ENCODE measurements around the gene HCST.

HCST gene

DNA sequence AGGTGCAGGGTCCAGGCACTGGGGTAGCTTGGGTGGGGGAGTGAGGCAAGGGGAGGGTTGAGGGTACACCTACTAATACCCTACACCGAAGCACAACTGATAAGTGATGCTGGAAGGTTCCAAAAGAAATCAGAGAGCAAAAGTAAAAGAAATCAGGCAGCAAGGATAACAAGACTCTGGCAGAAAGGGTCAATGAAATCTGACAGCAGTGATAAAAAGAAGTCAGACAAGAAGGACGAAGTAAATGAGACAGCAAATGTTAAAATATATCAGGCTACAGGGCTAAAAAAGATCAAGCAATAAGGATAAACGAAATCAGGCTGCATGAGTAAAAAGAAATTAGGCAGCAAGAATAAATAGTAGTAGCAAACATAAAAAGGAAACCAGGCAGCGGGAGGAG is 38.5 kb downstream of the HCST start:
- TF ChIP-seq, protein P1, sequence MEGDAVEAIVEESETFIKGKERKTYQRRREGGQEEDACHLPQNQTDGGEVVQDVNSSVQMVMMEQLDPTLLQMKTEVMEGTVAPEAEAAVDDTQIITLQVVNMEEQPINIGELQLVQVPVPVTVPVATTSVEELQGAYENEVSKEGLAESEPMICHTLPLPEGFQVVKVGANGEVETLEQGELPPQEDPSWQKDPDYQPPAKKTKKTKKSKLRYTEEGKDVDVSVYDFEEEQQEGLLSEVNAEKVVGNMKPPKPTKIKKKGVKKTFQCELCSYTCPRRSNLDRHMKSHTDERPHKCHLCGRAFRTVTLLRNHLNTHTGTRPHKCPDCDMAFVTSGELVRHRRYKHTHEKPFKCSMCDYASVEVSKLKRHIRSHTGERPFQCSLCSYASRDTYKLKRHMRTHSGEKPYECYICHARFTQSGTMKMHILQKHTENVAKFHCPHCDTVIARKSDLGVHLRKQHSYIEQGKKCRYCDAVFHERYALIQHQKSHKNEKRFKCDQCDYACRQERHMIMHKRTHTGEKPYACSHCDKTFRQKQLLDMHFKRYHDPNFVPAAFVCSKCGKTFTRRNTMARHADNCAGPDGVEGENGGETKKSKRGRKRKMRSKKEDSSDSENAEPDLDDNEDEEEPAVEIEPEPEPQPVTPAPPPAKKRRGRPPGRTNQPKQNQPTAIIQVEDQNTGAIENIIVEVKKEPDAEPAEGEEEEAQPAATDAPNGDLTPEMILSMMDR (IDR thresholded peaks at IDR 0.05; ENCODE audit: low read depth, low read length, missing control alignments) = no peak
- H3K4me3 ChIP-seq (ENCODE audit: low read depth, low read length) = no peak overlapping the region
- in situ Hi-C loops (cut with HindIII; ENCODE audit: low sequenced_read_pairs) = no loop called here
- no peak for DNase-seq (ENCODE audit: low read depth)

DNA sequence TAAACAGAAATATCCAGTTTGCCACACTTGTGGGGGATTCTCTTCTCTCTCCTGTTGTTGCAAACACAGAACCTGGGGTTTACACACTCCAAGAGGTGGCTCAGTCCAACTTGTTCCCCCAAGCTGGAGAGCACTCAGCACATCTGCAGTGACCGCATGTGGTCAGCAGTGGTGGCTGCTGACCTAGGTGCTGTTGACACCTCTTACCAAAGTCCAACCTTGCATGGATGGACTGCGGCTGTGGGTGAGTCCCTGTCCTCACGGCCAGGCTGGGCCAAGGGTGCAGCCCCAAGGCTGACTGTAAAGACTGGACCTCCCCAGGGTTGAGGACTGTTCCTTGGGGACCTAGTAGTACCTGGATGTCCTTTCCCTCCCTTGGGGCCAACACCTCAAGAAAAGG is 39.9 kb downstream of the HCST start:
- no peak for DNase-seq (ENCODE audit: low read depth)
- no peak overlapping the region for H3K4me3 ChIP-seq (ENCODE audit: low read depth, low read length)
- TF ChIP-seq, protein P1 (IDR thresholded peaks at IDR 0.05; ENCODE audit: low read depth, low read length, missing control alignments) = no peak
- in situ Hi-C loops (cut with HindIII; ENCODE audit: low sequenced_read_pairs) = no loop called here

DNA sequence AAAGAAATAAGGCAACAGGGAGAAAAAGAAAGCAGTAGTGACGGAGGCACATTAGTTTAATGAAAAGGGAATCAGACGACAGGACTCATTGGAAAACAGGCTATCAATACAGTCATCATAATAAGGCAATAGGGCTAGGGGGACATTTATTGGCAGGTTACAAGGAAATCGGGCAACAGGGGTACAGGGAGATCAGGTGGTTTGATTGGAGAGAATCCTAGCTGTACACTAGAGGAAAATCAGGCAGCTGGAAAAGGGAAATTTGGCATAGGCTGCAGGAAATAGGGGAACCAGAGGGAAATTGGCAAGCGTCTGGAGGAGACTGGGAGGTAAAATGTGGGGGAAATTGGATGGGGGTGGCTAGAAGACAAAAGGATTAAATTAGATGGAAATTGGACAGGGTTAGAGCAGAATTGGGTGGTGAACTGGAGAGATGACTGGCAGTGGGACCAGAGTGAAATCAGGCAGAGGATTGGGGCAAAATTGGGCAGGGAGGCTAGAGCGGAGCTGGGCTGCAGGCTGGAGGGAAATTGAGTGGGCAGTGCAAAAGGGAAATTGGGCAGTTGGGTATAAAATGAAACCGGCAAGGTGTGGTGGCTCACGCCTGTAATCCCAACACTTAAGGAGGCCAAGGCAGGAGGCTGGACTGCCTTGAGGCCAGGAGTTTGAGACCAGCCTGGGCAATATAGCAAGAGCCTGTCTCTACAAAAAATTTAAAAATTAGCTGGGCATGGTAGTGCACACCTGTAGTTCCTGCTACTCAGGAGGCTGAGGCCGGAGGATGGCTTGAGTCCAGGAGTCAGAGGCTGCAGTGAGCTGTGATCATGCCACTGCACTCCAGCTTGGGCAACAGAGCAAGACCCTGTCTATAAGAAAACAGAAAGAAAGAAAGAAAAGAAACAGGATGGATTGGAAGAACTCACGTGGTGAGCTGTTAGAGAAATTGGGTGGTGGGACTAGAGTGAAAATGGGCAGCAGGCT is 41.3 kb downstream of the HCST start:
- no peak for DNase-seq (ENCODE audit: low read depth)
- in situ Hi-C loops (cut with HindIII; ENCODE audit: low sequenced_read_pairs) = no loop called here
- TF ChIP-seq, protein P1 (IDR thresholded peaks at IDR 0.05; ENCODE audit: low read depth, low read length, missing control alignments) = no peak
- H3K4me3 ChIP-seq (ENCODE audit: low read depth, low read length) = no peak overlapping the region

DNA sequence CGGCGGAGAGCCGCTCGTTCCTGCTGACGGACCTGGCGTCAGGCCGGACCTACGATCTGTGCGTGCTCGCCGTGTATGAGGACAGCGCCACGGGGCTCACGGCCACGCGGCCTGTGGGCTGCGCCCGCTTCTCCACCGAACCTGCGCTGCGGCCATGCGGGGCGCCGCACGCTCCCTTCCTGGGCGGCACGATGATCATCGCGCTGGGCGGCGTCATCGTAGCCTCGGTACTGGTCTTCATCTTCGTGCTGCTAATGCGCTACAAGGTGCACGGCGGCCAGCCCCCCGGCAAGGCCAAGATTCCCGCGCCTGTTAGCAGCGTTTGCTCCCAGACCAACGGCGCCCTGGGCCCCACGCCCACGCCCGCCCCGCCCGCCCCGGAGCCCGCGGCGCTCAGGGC is 42.2 kb downstream of the HCST start:
- TF ChIP-seq, protein P1 (IDR thresholded peaks at IDR 0.05; ENCODE audit: low read depth, low read length, missing control alignments) = no peak
- in situ Hi-C loops (cut with HindIII; ENCODE audit: low sequenced_read_pairs) = no loop called here
- no peak overlapping the region for H3K4me3 ChIP-seq (ENCODE audit: low read depth, low read length)
- no peak for DNase-seq (ENCODE audit: low read depth)

DNA sequence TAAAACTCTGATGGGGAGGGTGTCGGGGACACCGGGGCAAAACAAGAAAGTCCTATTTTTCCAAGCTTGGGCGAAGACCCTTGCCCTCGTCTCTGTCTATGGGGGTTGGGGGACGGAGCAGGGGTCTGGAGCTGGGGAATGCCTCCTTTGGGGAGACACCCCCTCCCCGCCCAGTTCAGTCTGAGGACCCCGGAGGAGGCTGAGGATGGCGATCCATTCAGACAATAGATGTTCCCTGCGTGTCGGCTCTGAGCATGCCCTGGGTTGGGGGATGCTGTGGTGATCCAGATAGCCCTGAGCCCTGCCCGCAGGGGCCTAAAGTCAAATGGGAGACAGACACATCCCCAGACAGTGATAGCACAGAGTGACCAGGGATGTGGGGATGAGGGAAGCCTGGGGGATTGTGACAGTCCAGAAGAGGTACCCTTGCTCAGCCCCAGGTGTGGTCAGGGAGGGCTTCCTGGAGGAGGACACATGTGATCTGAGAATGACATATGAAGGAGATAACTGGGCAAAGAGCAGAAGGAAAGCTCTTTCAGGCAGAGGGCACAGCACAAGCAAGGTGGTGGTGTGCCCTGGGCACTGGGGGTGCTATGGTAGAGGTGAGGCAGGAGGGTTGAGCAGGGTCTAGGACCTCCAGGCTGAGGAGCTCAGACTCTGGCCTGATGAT is 42.9 kb downstream of the HCST start:
- DNase-seq (ENCODE audit: low read depth) = no peak
- TF ChIP-seq, protein P1 (IDR thresholded peaks at IDR 0.05; ENCODE audit: low read depth, low read length, missing control alignments) = no peak
- no peak overlapping the region for H3K4me3 ChIP-seq (ENCODE audit: low read depth, low read length)
- in situ Hi-C loops (cut with HindIII; ENCODE audit: low sequenced_read_pairs) = no loop called here

DNA sequence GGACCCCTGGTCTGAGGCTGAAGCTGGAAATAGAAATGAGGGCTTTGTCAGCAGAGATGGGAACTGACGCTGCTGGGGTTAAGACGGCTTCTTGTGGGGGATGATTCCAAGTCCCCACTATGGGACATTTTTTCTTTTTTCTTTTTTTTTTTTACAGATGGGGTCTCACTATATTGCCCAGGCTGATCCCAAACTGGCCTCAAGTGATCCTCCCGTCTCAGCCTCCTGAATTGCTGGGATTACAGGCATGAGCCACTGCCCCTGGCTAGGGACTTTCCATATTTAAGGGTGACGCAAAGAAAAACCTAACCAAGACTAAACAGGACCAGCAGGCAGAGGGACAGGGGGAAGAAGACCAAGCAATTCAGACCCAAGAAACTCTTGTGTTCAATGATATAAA is 43.9 kb downstream of the HCST start:
- TF ChIP-seq, protein P1 (IDR thresholded peaks at IDR 0.05; ENCODE audit: low read depth, low read length, missing control alignments) = no peak
- in situ Hi-C loops (cut with HindIII; ENCODE audit: low sequenced_read_pairs) = no loop called here
- no peak for DNase-seq (ENCODE audit: low read depth)
- H3K4me3 ChIP-seq (ENCODE audit: low read depth, low read length) = no peak overlapping the region

All from astrocyte of the cerebellum (primary cell).